IMR-90 (cell line): Measurements from ENCODE around the gene CRTC1. TPM values are rescaled to one million over a fixed set of nuclear protein-coding genes. Genes with fewer than 3 reads are reported as not detected.

ENCODE experiments used
- ATAC-seq: fragments of 200-7000 bp; cut with Tn5 transposase; 2 replicates; pipeline ENCODE4 v1.9.1; 2020; ENCODE audit warnings: low read depth, mild to moderate bottlenecking, moderate library complexity
- BruUV-seq: library from RNA; stranded (reverse); fragments of 400-500 nt; replicated peaks from 2 replicates; lab custom pipeline; 2021; lab: Mats Ljungman, UMichigan
- CTCF ChIA-PET: fragments of 300-600 bp; formaldehyde crosslinking; extraction: SDS; loops from one replicate; lab custom pipeline; 2021; ENCODE audit warnings: antibody characterized with exemption; lab: Yijun Ruan, JAX
- POLR2A ChIA-PET: fragments of 300-600 bp; sonication (Branson Sonifier 250); formaldehyde crosslinking; loops from one replicate; lab custom pipeline; 2022; ENCODE audit warnings: antibody characterized with exemption; ENCODE audit not compliant: unreplicated experiment; lab: Charles Lee
- DNase-seq: peaks from one replicate; pipeline ENCODE4 v3.0.0; 2013
- H2AFZ ChIP-seq: replicated peaks from 2 replicates; pipeline ENCODE3; 2013; ENCODE audit warnings: low read length, mild to moderate bottlenecking; ENCODE audit not compliant: poor library complexity
- H2AK5ac ChIP-seq: 2 replicates; pipeline ENCODE4 v1.6.1; 2013; ENCODE audit warnings: low read depth, low read length, inconsistent platforms
- H2AK9ac ChIP-seq: replicated peaks from 2 replicates; pipeline ENCODE3; 2013; ENCODE audit warnings: mild to moderate bottlenecking, low read depth, low read length, moderate library complexity; ENCODE audit not compliant: poor library complexity
- H2BK120ac ChIP-seq: 2 replicates; pipeline ENCODE4 v1.6.1; 2013; ENCODE audit warnings: low read depth, low read length, inconsistent platforms
- H2BK15ac ChIP-seq: 3 replicates; pipeline ENCODE4 v1.6.1; 2013; ENCODE audit warnings: low read depth, low read length, inconsistent platforms
- H2BK20ac ChIP-seq: 2 replicates; pipeline ENCODE4 v1.6.1; 2013; ENCODE audit warnings: low read depth, mild to moderate bottlenecking, inconsistent platforms, low read length, moderate library complexity
- H2BK5ac ChIP-seq: 2 replicates; pipeline ENCODE4 v1.6.1; 2013; ENCODE audit warnings: mild to moderate bottlenecking, low read depth, low read length, inconsistent platforms; ENCODE audit not compliant: poor library complexity, severe bottlenecking
- H3K14ac ChIP-seq: replicated peaks from 2 replicates; pipeline ENCODE4 v1.6.1; 2013; ENCODE audit warnings: low read depth, low read length, inconsistent platforms
- H3K18ac ChIP-seq: 2 replicates; pipeline ENCODE4 v1.6.1; 2013; ENCODE audit warnings: low read depth, low read length, control low read depth
- H3K23ac ChIP-seq: 2 replicates; pipeline ENCODE4 v1.6.1; 2013; ENCODE audit warnings: low read depth, low read length, inconsistent platforms
- H3K27ac ChIP-seq: 2 replicates; pipeline ENCODE4 v1.5.1; 2013; ENCODE audit warnings: mild to moderate bottlenecking, control low read depth, low read length; ENCODE audit not compliant: insufficient read depth
- H3K27me3 ChIP-seq: 2 replicates; pipeline ENCODE4 v1.6.1; 2013; ENCODE audit warnings: low read length; ENCODE audit not compliant: control insufficient read depth, insufficient read depth
- H3K36me3 ChIP-seq: 2 replicates; pipeline ENCODE4 v1.6.1; 2013; ENCODE audit warnings: low read length, mixed read lengths; ENCODE audit not compliant: control insufficient read depth, insufficient read depth
- H3K4ac ChIP-seq: 2 replicates; pipeline ENCODE4 v1.6.1; 2013; ENCODE audit warnings: low read depth, low read length, inconsistent platforms
- H3K4me1 ChIP-seq: 2 replicates; pipeline ENCODE4 v1.6.1; 2013; ENCODE audit warnings: low read length, mixed read lengths; ENCODE audit not compliant: control insufficient read depth, insufficient read depth
- H3K4me2 ChIP-seq: 2 replicates; pipeline ENCODE4 v1.6.1; 2013; ENCODE audit warnings: low read depth, mild to moderate bottlenecking, control low read depth, low read length, moderate library complexity
- H3K4me3 ChIP-seq: 2 replicates; pipeline ENCODE4 v1.5.1; 2013; ENCODE audit warnings: low read depth, mild to moderate bottlenecking, control low read depth, low read length, moderate library complexity; ENCODE audit not compliant: insufficient read depth
- H3K56ac ChIP-seq: 2 replicates; pipeline ENCODE4 v1.6.1; 2013; ENCODE audit warnings: low read length, inconsistent platforms; ENCODE audit not compliant: insufficient read depth; ENCODE audit errors: extremely low read depth
- H3K79me1 ChIP-seq, 2 experiments: 2 replicates each; pipeline ENCODE4 v1.6.1; 2013; ENCODE audit warnings: low read length in 2 of 2, inconsistent platforms in 1 of 2, low read depth in 1 of 2
- H3K9ac ChIP-seq: 2 replicates; pipeline ENCODE4 v1.6.1; 2013; ENCODE audit warnings: low read depth, low read length, control low read depth
- H3K9me1 ChIP-seq: 2 replicates; pipeline ENCODE4 v1.6.1; 2013; ENCODE audit warnings: low read length, inconsistent platforms; ENCODE audit not compliant: insufficient read depth
- H3K9me3 ChIP-seq: 2 replicates; pipeline ENCODE4 v1.6.1; 2013; ENCODE audit warnings: low read length; ENCODE audit not compliant: control insufficient read depth, insufficient read depth
- H4K20me1 ChIP-seq: 2 replicates; pipeline ENCODE4 v1.6.1; 2013; ENCODE audit warnings: low read length, inconsistent platforms; ENCODE audit not compliant: insufficient read depth
- H4K5ac ChIP-seq: 2 replicates; pipeline ENCODE4 v1.6.1; 2013; ENCODE audit warnings: mild to moderate bottlenecking, low read depth, low read length, control low read depth
- H4K8ac ChIP-seq, 2 experiments: 2 replicates each; pipeline ENCODE4 v1.6.1; 2013; ENCODE audit warnings: low read depth in 2 of 2, low read length in 2 of 2, control low read depth in 1 of 2, inconsistent platforms in 1 of 2
- H4K91ac ChIP-seq: 2 replicates; pipeline ENCODE4 v1.6.1; 2013; ENCODE audit warnings: low read depth, low read length, inconsistent platforms; ENCODE audit not compliant: insufficient read depth
- BHLHE40 ChIP-seq: fragments of 150-350 bp; IDR thresholded peaks from 2 replicates; pipeline ENCODE4 v1.6.1; 2016; ENCODE audit warnings: mild to moderate bottlenecking, low read depth, low read length
- CEBPB ChIP-seq: IDR thresholded peaks from 2 replicates; pipeline ENCODE4 v1.6.1; 2012; ENCODE audit warnings: low read depth, low read length, improper control_type of control experiment
- CHD1 ChIP-seq: IDR thresholded peaks from 2 replicates; pipeline ENCODE4 v1.6.1; 2012; ENCODE audit warnings: low read depth, low read length, improper control_type of control experiment
- ELK1 ChIP-seq: fragments of 150-350 bp; IDR thresholded peaks from 2 replicates; pipeline ENCODE4 v1.6.1; 2016; ENCODE audit warnings: low read depth, mild to moderate bottlenecking, low read length, moderate library complexity, borderline replicate concordance
- MAZ ChIP-seq: IDR thresholded peaks from 2 replicates; pipeline ENCODE4 v1.6.1; 2012; ENCODE audit warnings: low read depth, mild to moderate bottlenecking, low read length, improper control_type of control experiment, moderate library complexity, borderline replicate concordance
- MXI1 ChIP-seq: IDR thresholded peaks from 2 replicates; pipeline ENCODE4 v1.6.1; 2012; ENCODE audit warnings: low read depth, mild to moderate bottlenecking, low read length, moderate library complexity, borderline replicate concordance
- NFE2L2 ChIP-seq: fragments of 150-350 bp; IDR thresholded peaks from 2 replicates; pipeline ENCODE4 v1.6.1; 2016; ENCODE audit warnings: low read depth, mild to moderate bottlenecking, low read length
- POLR2A ChIP-seq: IDR thresholded peaks from 2 replicates; pipeline ENCODE4 v1.6.1; 2012; ENCODE audit warnings: mild to moderate bottlenecking, low read depth, low read length
- RAD21 ChIP-seq: IDR thresholded peaks from 2 replicates; pipeline ENCODE4 v1.6.1; 2012; ENCODE audit warnings: low read length, improper control_type of control experiment
- RFX5 ChIP-seq: IDR thresholded peaks from 2 replicates; pipeline ENCODE4 v1.8.0; 2012; ENCODE audit warnings: low read depth, mild to moderate bottlenecking, low read length, moderate library complexity
- SMC3 ChIP-seq: fragments of 150-350 bp; IDR thresholded peaks from 2 replicates; pipeline ENCODE4 v1.6.1; 2016; ENCODE audit warnings: low read depth, mild to moderate bottlenecking, antibody characterized with exemption, low read length, moderate library complexity
- WGBS, 2 experiments: methylation state at CpG; one replicate each; pipeline versions ENCODE4 v1.1.5 to v1.1.7; 2013; ENCODE audit warnings: missing lambda C conversion rate in 2 of 2; ENCODE audit not compliant: insufficient read length in 1 of 2; ENCODE audit errors: extremely low coverage in 2 of 2; 5-methylcytosine and 5-hydroxymethylcytosine counted together
- dilution Hi-C: fragments of 300-500 bp; cut with HindIII; formaldehyde crosslinking; loops from one replicate; pipeline ENCODE4 v1.14.3; 2018; ENCODE audit warnings: low sequenced_read_pairs; ENCODE audit not compliant: unreplicated experiment
- in situ Hi-C: fragments of 300-500 bp; cut with MboI; formaldehyde crosslinking; loops from 3 replicates; pipeline ENCODE4 v1.14.3; 2019; ENCODE audit warnings: low sequenced_read_pairs, inconsistent platforms, mixed read lengths
- intact Hi-C: fragments of 100-400 bp; cut with micrococcal nuclease; formaldehyde crosslinking; loops from 2 replicates; pipeline ENCODE4 v1.10.0; 2022
- polyA plus RNA-seq, 3 experiments: library from polyadenylated mRNA; depleted of rRNA; stranded (reverse); fragments of >200 nt; gene quantifications; 2 replicates each; pipeline ENCODE4 v1.2.3, GENCODE V29; 2012; ENCODE audit warnings: low replicate concordance in 1 of 3
- total RNA-seq: library from RNA; depleted of rRNA; stranded (reverse); fragments of >200 nt; gene quantifications from 2 replicates; pipeline ENCODE4 v1.2.3, GENCODE V29; 2012
- TF ChIP-seq, protein P1 (sequence below): fragments of 150-350 bp; IDR thresholded peaks from 2 replicates; pipeline ENCODE4 v1.6.1; 2017; ENCODE audit warnings: mild to moderate bottlenecking, antibody characterized with exemption, low read length, low read depth
- TF ChIP-seq, protein P2 (sequence below): conservative IDR thresholded peaks from 2 replicates; pipeline ENCODE4 v1.5.1; 2012; ENCODE audit warnings: mild to moderate bottlenecking, low read depth, low read length, improper control_type of control experiment

The CRTC1 gene
- total and polyA plus RNA-seq, 2 of the 4 experiments (the other 2 are of a cell fraction) = 0.18 to 5.7 TPM

- CTCF ChIA-PET = no interaction called here
- no peak overlapping the region for H2BK20ac ChIP-seq
- TF ChIP-seq BHLHE40 (no peak), SMC3 (no peak), CEBPB (no peak), NFE2L2 (no peak), CHD1 (no peak), RFX5 (no peak), ELK1 (no peak), MAZ (no peak), POLR2A (no peak), RAD21 (no peak), MXI1 (no peak)
- TF ChIP-seq, protein P1, sequence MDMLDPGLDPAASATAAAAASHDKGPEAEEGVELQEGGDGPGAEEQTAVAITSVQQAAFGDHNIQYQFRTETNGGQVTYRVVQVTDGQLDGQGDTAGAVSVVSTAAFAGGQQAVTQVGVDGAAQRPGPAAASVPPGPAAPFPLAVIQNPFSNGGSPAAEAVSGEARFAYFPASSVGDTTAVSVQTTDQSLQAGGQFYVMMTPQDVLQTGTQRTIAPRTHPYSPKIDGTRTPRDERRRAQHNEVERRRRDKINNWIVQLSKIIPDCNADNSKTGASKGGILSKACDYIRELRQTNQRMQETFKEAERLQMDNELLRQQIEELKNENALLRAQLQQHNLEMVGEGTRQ = no peak
- TF ChIP-seq, protein P2, sequence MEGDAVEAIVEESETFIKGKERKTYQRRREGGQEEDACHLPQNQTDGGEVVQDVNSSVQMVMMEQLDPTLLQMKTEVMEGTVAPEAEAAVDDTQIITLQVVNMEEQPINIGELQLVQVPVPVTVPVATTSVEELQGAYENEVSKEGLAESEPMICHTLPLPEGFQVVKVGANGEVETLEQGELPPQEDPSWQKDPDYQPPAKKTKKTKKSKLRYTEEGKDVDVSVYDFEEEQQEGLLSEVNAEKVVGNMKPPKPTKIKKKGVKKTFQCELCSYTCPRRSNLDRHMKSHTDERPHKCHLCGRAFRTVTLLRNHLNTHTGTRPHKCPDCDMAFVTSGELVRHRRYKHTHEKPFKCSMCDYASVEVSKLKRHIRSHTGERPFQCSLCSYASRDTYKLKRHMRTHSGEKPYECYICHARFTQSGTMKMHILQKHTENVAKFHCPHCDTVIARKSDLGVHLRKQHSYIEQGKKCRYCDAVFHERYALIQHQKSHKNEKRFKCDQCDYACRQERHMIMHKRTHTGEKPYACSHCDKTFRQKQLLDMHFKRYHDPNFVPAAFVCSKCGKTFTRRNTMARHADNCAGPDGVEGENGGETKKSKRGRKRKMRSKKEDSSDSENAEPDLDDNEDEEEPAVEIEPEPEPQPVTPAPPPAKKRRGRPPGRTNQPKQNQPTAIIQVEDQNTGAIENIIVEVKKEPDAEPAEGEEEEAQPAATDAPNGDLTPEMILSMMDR = no peak
- no peaks in the 10 kb centered on the region for H3K9me3 ChIP-seq
- peaks cover 9% of the 10 kb centered on the region; the same call in 1 of the 2 replicates for H3K4me1 ChIP-seq
- no peak overlapping the region for H3K18ac ChIP-seq
- H3K23ac ChIP-seq = no peak overlapping the region
- H3K36me3 ChIP-seq = no peaks in the 10 kb centered on the region
- no peak overlapping the region for H2BK120ac ChIP-seq
- H3K9ac ChIP-seq = no peak overlapping the region
- H4K20me1 ChIP-seq = peaks cover 61% of the 10 kb centered on the region
- H2AK9ac ChIP-seq = no peak overlapping the region
- no peak overlapping the region for H3K4me3 ChIP-seq
- no peak for ATAC-seq
- no peak overlapping the region for H2AK5ac ChIP-seq
- POLR2A ChIA-PET = no interaction called here
- DNase-seq = no peak
- in situ Hi-C loops = no loop called here
- no peak overlapping the region for H4K8ac ChIP-seq
- peaks cover 10% of the 10 kb centered on the region for H3K9me1 ChIP-seq
- no peak overlapping the region for H2BK5ac ChIP-seq
- 94% methylated on average over 18 of the region's 18 CpGs; no CpG with 5 or more reads in 1 of the 2 experiments for WGBS, 2 experiments
- no peak overlapping the region for H4K5ac ChIP-seq
- no peak overlapping the region for H3K27ac ChIP-seq
- H4K91ac ChIP-seq = no peak overlapping the region
- H2BK15ac ChIP-seq = no peak overlapping the region
- H3K56ac ChIP-seq = no peak overlapping the region
- H2AFZ ChIP-seq = no peak overlapping the region
- peaks cover 6 to 51% of the 10 kb centered on the region in 2 experiments for H3K79me1 ChIP-seq
- H3K14ac ChIP-seq = no peak overlapping the region
- H3K4me2 ChIP-seq = no peak overlapping the region
- no peak overlapping the region for H3K4ac ChIP-seq
- intact Hi-C loops = no loop called here
- BruUV-seq = no TSS peak
- H3K27me3 ChIP-seq = no peaks in the 10 kb centered on the region
- dilution Hi-C loops = no loop called here
These were observed 15.1 kb downstream of the CRTC1 start for GRCh38 chr19:18698321-18699167.
